Hematopoietic multipotent progenitor cell (in vitro differentiated cells): ENCODE results near the gene PRMT3. TPM values are rescaled to one million over a fixed set of nuclear protein-coding genes. Genes with fewer than 3 reads are reported as not detected.
"Not testable (repeated sequence)": the region's sequence is repeated elsewhere in the genome, so short reads cannot be mapped to it uniquely, and the experiment has no call there.

Experiments used
- DNase-seq, 3 donors: peaks; one replicate each; pipeline ENCODE4 v3.0.0-alpha.2; 2011 to 2015; ENCODE audit warnings: low read depth in 2 of 3, low spot score in 2 of 3
- total RNA-seq: library from RNA; depleted of rRNA; stranded (reverse); fragments of >200 nt; gene quantifications from one replicate; pipeline ENCODE4 v1.2.3, GENCODE V29; 2012

Gene PRMT3
- total RNA-seq, 1 donor, result 18.9 TPM

GRCh38 chr11:20497124-20497792, 109.7 kb downstream of the PRMT3 start:
- no peak for DNase-seq

GRCh38 chr11:20501252-20501651, 113.7 kb downstream of the PRMT3 start:
- no peak for DNase-seq

- no peak for DNase-seq
Measured at GRCh38 chr11:20501971-20502370, 114.5 kb downstream of the PRMT3 start.

GRCh38 chr11:20511982-20512381, 124.5 kb downstream of the PRMT3 start:
- no peak for DNase-seq

GRCh38 chr11:20512869-20513268, 125.4 kb downstream of the PRMT3 start:
- no peak for DNase-seq

- no peak for DNase-seq
Measured at GRCh38 chr11:20518323-20518834, 130.9 kb downstream of the PRMT3 start.

GRCh38 chr11:20522536-20522935, 135.0 kb downstream of the PRMT3 start:
- no peak for DNase-seq

GRCh38 chr11:20529757-20530156, 142.2 kb downstream of the PRMT3 start:
- no peak for DNase-seq

GRCh38 chr11:20530942-20531703, 143.6 kb downstream of the PRMT3 start:
- DNase-seq, result no peak

- DNase-seq, result no peak
Measured at GRCh38 chr11:20535271-20535881, 147.9 kb downstream of the PRMT3 start.

GRCh38 chr11:20536365-20536764, 148.8 kb downstream of the PRMT3 start:
- DNase-seq, result no peak

- no peak for DNase-seq
Measured at GRCh38 chr11:20536784-20537183, 149.3 kb downstream of the PRMT3 start.

GRCh38 chr11:20541503-20541902, 154.0 kb downstream of the PRMT3 start:
- DNase-seq, result no peak

- no peak for DNase-seq
Measured at GRCh38 chr11:20544603-20545237, 157.2 kb downstream of the PRMT3 start.

GRCh38 chr11:20547411-20547810, 159.9 kb downstream of the PRMT3 start:
- DNase-seq, result no peak

GRCh38 chr11:20551096-20551495, 163.6 kb downstream of the PRMT3 start:
- DNase-seq, result no peak

- DNase-seq, result no peak
Measured at GRCh38 chr11:20555783-20556182, 168.3 kb downstream of the PRMT3 start.

GRCh38 chr11:20556396-20556795, 168.9 kb downstream of the PRMT3 start:
- DNase-seq, result not testable (repeated sequence)

GRCh38 chr11:20558741-20559140, 171.2 kb downstream of the PRMT3 start:
- DNase-seq, result no peak
